IMR-90 (cell line): Measurements from ENCODE around the gene NEUROD2.

Experiments used
- BHLHE40 ChIP-seq: fragments of 150-350 bp; IDR thresholded peaks from 2 replicates; pipeline ENCODE4 v1.6.1; 2016; ENCODE audit warnings: mild to moderate bottlenecking, low read depth, low read length
- CEBPB ChIP-seq: IDR thresholded peaks from 2 replicates; pipeline ENCODE4 v1.6.1; 2012; ENCODE audit warnings: low read depth, low read length, improper control_type of control experiment
- CHD1 ChIP-seq: IDR thresholded peaks from 2 replicates; pipeline ENCODE4 v1.6.1; 2012; ENCODE audit warnings: low read depth, low read length, improper control_type of control experiment
- CTCF ChIP-seq: conservative IDR thresholded peaks from 2 replicates; pipeline ENCODE4 v1.5.1; 2012; ENCODE audit warnings: mild to moderate bottlenecking, low read depth, low read length, improper control_type of control experiment
- ELK1 ChIP-seq: fragments of 150-350 bp; IDR thresholded peaks from 2 replicates; pipeline ENCODE4 v1.6.1; 2016; ENCODE audit warnings: low read depth, mild to moderate bottlenecking, low read length, moderate library complexity, borderline replicate concordance
- MAFK ChIP-seq: IDR thresholded peaks from 2 replicates; pipeline ENCODE4 v1.6.1; 2012; ENCODE audit warnings: low read depth, low read length, improper control_type of control experiment
- MAZ ChIP-seq: IDR thresholded peaks from 2 replicates; pipeline ENCODE4 v1.6.1; 2012; ENCODE audit warnings: low read depth, mild to moderate bottlenecking, low read length, improper control_type of control experiment, moderate library complexity, borderline replicate concordance
- MXI1 ChIP-seq: IDR thresholded peaks from 2 replicates; pipeline ENCODE4 v1.6.1; 2012; ENCODE audit warnings: low read depth, mild to moderate bottlenecking, low read length, moderate library complexity, borderline replicate concordance
- POLR2A ChIP-seq: IDR thresholded peaks from 2 replicates; pipeline ENCODE4 v1.6.1; 2012; ENCODE audit warnings: mild to moderate bottlenecking, low read depth, low read length
- RAD21 ChIP-seq: IDR thresholded peaks from 2 replicates; pipeline ENCODE4 v1.6.1; 2012; ENCODE audit warnings: low read length, improper control_type of control experiment
- RCOR1 ChIP-seq: IDR thresholded peaks from 2 replicates; pipeline ENCODE4 v1.6.1; 2012; ENCODE audit warnings: mild to moderate bottlenecking, low read length, improper control_type of control experiment; ENCODE audit not compliant: insufficient replicate concordance
- RFX5 ChIP-seq: IDR thresholded peaks from 2 replicates; pipeline ENCODE4 v1.8.0; 2012; ENCODE audit warnings: low read depth, mild to moderate bottlenecking, low read length, moderate library complexity
- SMC3 ChIP-seq: fragments of 150-350 bp; IDR thresholded peaks from 2 replicates; pipeline ENCODE4 v1.6.1; 2016; ENCODE audit warnings: low read depth, mild to moderate bottlenecking, antibody characterized with exemption, low read length, moderate library complexity
- USF2 ChIP-seq: fragments of 150-350 bp; IDR thresholded peaks from 2 replicates; pipeline ENCODE4 v1.6.1; 2017; ENCODE audit warnings: mild to moderate bottlenecking, antibody characterized with exemption, low read length, low read depth

GRCh38 chr17:39639566-39640458, 32.1 kb upstream of the NEUROD2 start:
- TF ChIP-seq MAZ (no peak), CEBPB (no peak), POLR2A (no peak), RAD21 (no peak), CTCF (no peak), SMC3 (no peak), CHD1 (no peak), MXI1 (no peak), RCOR1 (no peak), MAFK (no peak), USF2 (no peak), ELK1 (no peak), RFX5 (no peak), BHLHE40 (no peak)
